Heart left ventricle (tissue), 13 donors: ENCODE data around the gene SHLD1.

Source experiments
- POLR2A ChIP-seq, 2 donors: fragments of 450-650 bp; IDR thresholded peaks; one replicate each; pipeline ENCODE4 v1.6.1; 2017; ENCODE audit warnings: antibody characterized with exemption in 2 of 2, mild to moderate bottlenecking in 2 of 2, moderate library complexity in 2 of 2
- TF ChIP-seq, protein P1 (sequence below), 12 donors: fragments of 200-600 bp; sonication (generic) in 4 of 12; IDR thresholded peaks; one replicate each; pipeline versions ENCODE4 v1.5.0 to v1.8.0; 2018 to 2022; ENCODE audit warnings: antibody characterized with exemption in 12 of 12, mild to moderate bottlenecking in 5 of 12
- donor health status: ischemic (EF 13 %, LVEDD 7.1; RV severe dilation, severe dysfunction).
- donor health status: DM: no; HTN: yes; CAD: no.
- donor health status: DM: no; HTN: no; CAD: no.
- donor health status: ischemic (EF 25% LVEDD 6.9; RV normal size, moderate dysfunction).
- donor health status: ischemic (EF 25% LVEDD 5.7; RV mildly dilated, moderate dysfunction).
- donor health status: ischemic (EF 35%, LVEDD 5.7; RV mildly dilated, moderate dysfunction).
- donor health status: nonischemic (EF 11% LVEDD 7.7; RV severe dilation, severe dysfunction).
- donor health status: DM: yes; HTN: yes; CAD: no.
- donor health status: PGD.
- donor health status: ischemic (EF 29% LVEDD 5.4; RV normal size, mild dysfunction).
- donor health status: nonischemic (EF 23%, LVEDD 6.1; RV moderate dilation, normal function).

- TF ChIP-seq, protein P1, sequence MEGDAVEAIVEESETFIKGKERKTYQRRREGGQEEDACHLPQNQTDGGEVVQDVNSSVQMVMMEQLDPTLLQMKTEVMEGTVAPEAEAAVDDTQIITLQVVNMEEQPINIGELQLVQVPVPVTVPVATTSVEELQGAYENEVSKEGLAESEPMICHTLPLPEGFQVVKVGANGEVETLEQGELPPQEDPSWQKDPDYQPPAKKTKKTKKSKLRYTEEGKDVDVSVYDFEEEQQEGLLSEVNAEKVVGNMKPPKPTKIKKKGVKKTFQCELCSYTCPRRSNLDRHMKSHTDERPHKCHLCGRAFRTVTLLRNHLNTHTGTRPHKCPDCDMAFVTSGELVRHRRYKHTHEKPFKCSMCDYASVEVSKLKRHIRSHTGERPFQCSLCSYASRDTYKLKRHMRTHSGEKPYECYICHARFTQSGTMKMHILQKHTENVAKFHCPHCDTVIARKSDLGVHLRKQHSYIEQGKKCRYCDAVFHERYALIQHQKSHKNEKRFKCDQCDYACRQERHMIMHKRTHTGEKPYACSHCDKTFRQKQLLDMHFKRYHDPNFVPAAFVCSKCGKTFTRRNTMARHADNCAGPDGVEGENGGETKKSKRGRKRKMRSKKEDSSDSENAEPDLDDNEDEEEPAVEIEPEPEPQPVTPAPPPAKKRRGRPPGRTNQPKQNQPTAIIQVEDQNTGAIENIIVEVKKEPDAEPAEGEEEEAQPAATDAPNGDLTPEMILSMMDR (IDR thresholded peaks at IDR 0.05) = peak in 6 of 12 donors; percentile 9 to 34 (median 20)
- TF ChIP-seq POLR2A (IDR thresholded peaks at IDR 0.05) = no peak
Observed at GRCh38 chr20:5806457-5807263, 56.5 kb downstream of the SHLD1 start.
